GM12865 (cell line): Measurements from ENCODE around the gene SIRPD.

ENCODE experiments used
- DNase-seq: peaks from one replicate; pipeline ENCODE4 v3.0.0; 2010; ENCODE audit warnings: low read depth
- H3K4me3 ChIP-seq: 2 replicates; pipeline ENCODE4 v1.5.1; 2011; ENCODE audit warnings: mild to moderate bottlenecking, low read depth, low read length, control low read depth
- TF ChIP-seq, protein P1 (sequence below): IDR thresholded peaks from 2 replicates; pipeline ENCODE4 v1.5.1; 2011; ENCODE audit warnings: low read length, control low read depth, low read depth, inconsistent platforms; ENCODE audit not compliant: insufficient read depth; ENCODE audit errors: missing control alignments

The SIRPD gene

DNA sequence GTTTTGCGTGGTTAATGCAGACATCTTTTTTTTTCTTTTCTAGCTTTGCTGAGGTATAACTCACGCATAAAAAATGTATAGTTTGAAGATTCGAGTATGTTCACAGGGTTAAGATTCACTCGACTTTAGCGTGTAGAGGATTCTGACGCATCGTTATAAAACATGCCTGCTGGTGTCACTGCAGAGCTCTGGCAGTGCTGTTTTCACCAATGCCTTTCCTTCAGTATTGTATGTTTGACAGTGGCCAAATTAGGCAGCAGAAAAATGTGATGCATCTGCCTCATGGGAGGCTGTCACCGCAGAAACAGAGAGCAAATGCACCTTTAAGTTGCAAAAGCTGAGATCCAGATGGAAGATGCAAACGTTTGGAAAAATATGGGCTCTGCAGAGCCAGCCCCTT lies 48.3 kb downstream of the SIRPD start:
- H3K4me3 ChIP-seq: no peak overlapping the region
- peak; percentile 43 for DNase-seq
- TF ChIP-seq, protein P1, sequence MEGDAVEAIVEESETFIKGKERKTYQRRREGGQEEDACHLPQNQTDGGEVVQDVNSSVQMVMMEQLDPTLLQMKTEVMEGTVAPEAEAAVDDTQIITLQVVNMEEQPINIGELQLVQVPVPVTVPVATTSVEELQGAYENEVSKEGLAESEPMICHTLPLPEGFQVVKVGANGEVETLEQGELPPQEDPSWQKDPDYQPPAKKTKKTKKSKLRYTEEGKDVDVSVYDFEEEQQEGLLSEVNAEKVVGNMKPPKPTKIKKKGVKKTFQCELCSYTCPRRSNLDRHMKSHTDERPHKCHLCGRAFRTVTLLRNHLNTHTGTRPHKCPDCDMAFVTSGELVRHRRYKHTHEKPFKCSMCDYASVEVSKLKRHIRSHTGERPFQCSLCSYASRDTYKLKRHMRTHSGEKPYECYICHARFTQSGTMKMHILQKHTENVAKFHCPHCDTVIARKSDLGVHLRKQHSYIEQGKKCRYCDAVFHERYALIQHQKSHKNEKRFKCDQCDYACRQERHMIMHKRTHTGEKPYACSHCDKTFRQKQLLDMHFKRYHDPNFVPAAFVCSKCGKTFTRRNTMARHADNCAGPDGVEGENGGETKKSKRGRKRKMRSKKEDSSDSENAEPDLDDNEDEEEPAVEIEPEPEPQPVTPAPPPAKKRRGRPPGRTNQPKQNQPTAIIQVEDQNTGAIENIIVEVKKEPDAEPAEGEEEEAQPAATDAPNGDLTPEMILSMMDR: peak; percentile 36

DNA sequence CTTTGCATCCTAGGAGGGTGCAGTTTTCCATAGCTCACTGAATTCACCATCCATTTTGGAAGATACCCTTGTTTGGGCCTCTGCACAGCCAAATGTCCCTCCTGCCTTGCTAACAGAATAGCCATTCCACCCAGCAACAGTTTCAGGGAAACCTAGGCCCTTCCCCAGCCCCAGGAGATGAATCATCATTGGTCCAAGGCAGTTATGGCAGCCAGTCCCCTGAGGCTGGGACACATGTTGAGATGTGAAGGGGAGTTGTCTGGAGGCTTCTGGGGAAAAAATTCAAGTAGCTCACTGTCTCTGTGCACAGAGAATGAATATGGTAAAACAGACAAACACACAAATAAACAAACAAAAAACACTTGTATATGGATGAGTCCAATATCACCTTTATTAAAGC lies 48.9 kb downstream of the SIRPD start:
- H3K4me3 ChIP-seq: no peak overlapping the region
- TF ChIP-seq, protein P1: no peak
- DNase-seq: no peak

GRCh38 chr20:1507276-1507675 lies 50.2 kb downstream of the SIRPD start:
- TF ChIP-seq, protein P1: no peak
- no peak overlapping the region for H3K4me3 ChIP-seq
- DNase-seq: no peak

DNA sequence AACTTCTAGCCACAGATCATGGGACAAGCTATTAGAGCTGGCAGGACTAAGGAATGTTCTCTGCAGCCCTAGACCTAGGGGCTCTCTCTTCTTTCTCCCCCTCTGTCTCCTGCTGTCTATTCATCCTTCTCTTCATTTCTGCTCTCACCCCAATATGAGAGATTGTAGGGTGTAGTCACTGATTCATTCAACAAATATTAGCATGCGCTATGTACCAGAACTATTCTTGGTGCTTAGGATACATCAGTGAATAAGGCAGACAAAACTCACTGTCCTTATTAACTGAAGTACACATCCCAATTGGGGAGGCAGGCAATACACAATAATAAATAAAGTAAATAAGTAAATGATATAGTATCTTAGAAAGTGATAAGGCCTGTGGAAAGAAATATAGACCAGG lies 51.6 kb downstream of the SIRPD start:
- no peak for DNase-seq
- TF ChIP-seq, protein P1: no peak
- no peak overlapping the region for H3K4me3 ChIP-seq

DNA sequence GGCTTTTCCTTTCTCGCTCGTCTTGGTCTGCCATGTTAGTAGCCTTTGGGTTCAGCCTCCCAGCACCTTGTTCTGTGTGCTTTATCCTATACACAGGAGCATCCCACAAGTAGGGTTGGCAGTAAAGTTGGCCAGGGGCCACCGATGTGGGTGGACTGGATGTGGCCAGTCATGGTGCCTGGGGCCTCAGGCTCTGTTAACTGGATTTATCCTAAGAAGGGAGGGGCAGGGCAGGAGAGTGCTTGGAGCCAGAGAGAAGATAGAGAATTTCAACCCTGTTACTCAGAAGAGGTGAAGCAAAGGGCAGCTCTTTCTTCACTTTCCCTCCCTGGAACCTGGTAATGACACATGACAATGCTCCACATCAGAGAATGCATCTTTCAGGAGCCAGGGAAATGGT lies 52.1 kb downstream of the SIRPD start:
- TF ChIP-seq, protein P1: no peak
- no peak overlapping the region for H3K4me3 ChIP-seq
- DNase-seq: no peak

- TF ChIP-seq, protein P1: peak; percentile 96
- H3K4me3 ChIP-seq: no peak overlapping the region
- peak; percentile 86 for DNase-seq
These were observed 53.8 kb downstream of the SIRPD start for GRCh38 chr20:1503564-1504227.

- TF ChIP-seq, protein P1: no peak
- H3K4me3 ChIP-seq: no peak overlapping the region
- DNase-seq: no peak
These were observed 57.0 kb downstream of the SIRPD start for GRCh38 chr20:1500496-1500895.
